ENCODE measurements around the gene KRTCAP2. TPM values are rescaled to one million over a fixed set of nuclear protein-coding genes. Genes with fewer than 3 reads are reported as not detected.

KRTCAP2 gene
- total and polyA plus RNA-seq, 10 of the 15 experiments (the other 5 are each of a cell fraction or from before 2014, with no cell fraction given) = 61.3 to 238 (median 141) TPM

DNA sequence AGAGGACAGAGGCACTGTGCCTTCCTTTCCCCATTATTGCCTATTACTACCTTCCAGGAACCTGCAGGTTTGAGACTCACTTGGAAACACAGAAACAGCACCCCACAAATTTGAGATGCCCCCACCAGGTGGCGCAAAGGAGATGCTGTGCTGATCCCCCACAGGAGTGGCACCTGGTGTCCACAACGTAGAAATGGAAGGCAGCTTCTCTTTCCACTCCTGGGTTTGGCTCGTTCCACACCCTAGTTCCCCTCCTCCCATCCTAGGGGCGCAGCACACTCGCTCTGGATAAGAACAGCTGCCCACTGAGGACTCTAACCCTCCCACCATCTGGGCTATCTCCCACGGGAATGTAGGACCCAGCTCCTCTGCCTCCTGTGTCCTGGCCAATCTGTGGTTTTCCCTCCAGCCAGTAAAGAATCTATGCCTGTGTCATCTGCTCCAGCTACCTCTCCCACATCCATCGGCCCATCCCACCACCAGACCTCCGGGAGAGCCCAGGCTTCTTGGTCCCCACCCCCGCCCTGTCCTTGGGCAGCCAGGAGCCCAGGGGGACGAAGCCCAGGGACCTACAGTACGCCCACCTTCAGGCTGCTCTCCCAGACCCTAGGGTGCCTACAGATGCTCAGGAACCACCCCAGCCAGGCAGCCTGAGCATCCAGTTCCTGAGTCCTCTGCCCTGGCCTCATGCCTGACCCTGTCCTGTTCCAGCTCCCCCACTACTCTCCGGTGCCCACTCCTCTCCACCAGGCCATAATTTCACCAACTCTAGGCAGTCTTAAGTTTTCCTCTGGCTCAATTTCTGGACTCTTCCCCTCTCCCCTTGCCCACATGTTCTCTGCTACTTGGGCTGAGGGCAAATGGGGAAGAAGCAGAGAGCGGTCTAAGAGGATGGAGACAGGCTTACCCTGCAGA is 34.0 kb upstream of the KRTCAP2 start (continued):
- TF ChIP-seq NRF1 (conservative IDR thresholded peaks at IDR 0.05; ENCODE audit: low read depth, low read length) (no peak), EGR1 (IDR thresholded peaks at IDR 0.05; ENCODE audit: borderline replicate concordance in 1 of 2, low read depth in 2 of 2, low read length in 2 of 2) (no peak), ZSCAN29 (IDR thresholded peaks at IDR 0.05) (no peak), ZZZ3 (IDR thresholded peaks at IDR 0.05; ENCODE audit: control insufficient read depth, insufficient read length, low read depth) (no peak), ZNF274 (IDR thresholded peaks at IDR 0.05; ENCODE audit: insufficient read depth, insufficient read length) (no peak), ESRRA (IDR thresholded peaks at IDR 0.05; ENCODE audit: low read length) (no peak), RCOR1 (conservative IDR thresholded peaks at IDR 0.05; ENCODE audit: low read depth, low read length) (no peak), CHD2 (IDR thresholded peaks at IDR 0.05; ENCODE audit: borderline replicate concordance, low read depth, low read length) (no peak), BCL3 (IDR thresholded peaks at IDR 0.05; ENCODE audit: borderline replicate concordance, insufficient read depth, low read depth, low read length, poor library complexity, severe bottlenecking) (no peak), ASH2L (IDR thresholded peaks at IDR 0.05; ENCODE audit: borderline replicate concordance, low read depth) (no peak), CUX1 (IDR thresholded peaks at IDR 0.05; ENCODE audit: insufficient replicate concordance, low read depth, low read length) (no peak), MEF2B (IDR thresholded peaks at IDR 0.05; ENCODE audit: partially characterized antibody, poor library complexity, severe bottlenecking) (no peak), MLLT1 (IDR thresholded peaks at IDR 0.05) (0 out of 2 replicates have a peak, but pooled peaks have one; percentile 41), NBN (IDR thresholded peaks at IDR 0.05) (peak; percentile 78; the same call in 1 of the 2 replicates)
- TF ChIP-seq, protein P1, sequence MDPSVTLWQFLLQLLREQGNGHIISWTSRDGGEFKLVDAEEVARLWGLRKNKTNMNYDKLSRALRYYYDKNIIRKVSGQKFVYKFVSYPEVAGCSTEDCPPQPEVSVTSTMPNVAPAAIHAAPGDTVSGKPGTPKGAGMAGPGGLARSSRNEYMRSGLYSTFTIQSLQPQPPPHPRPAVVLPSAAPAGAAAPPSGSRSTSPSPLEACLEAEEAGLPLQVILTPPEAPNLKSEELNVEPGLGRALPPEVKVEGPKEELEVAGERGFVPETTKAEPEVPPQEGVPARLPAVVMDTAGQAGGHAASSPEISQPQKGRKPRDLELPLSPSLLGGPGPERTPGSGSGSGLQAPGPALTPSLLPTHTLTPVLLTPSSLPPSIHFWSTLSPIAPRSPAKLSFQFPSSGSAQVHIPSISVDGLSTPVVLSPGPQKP (IDR thresholded peaks at IDR 0.05; ENCODE audit: low read depth, low read length) = no peak
- TF ChIP-seq, protein P2, sequence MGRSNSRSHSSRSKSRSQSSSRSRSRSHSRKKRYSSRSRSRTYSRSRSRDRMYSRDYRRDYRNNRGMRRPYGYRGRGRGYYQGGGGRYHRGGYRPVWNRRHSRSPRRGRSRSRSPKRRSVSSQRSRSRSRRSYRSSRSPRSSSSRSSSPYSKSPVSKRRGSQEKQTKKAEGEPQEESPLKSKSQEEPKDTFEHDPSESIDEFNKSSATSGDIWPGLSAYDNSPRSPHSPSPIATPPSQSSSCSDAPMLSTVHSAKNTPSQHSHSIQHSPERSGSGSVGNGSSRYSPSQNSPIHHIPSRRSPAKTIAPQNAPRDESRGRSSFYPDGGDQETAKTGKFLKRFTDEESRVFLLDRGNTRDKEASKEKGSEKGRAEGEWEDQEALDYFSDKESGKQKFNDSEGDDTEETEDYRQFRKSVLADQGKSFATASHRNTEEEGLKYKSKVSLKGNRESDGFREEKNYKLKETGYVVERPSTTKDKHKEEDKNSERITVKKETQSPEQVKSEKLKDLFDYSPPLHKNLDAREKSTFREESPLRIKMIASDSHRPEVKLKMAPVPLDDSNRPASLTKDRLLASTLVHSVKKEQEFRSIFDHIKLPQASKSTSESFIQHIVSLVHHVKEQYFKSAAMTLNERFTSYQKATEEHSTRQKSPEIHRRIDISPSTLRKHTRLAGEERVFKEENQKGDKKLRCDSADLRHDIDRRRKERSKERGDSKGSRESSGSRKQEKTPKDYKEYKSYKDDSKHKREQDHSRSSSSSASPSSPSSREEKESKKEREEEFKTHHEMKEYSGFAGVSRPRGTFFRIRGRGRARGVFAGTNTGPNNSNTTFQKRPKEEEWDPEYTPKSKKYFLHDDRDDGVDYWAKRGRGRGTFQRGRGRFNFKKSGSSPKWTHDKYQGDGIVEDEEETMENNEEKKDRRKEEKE (IDR thresholded peaks at IDR 0.05) = no peak

Data from GM12878 (cell line).